GM21723 (cell line): ENCODE data around the gene ZNF485.
A peak's percentile ranks its signal among the peaks of the same experiment; 100 is the strongest.
"Not testable (repeated sequence)": the region's sequence is repeated elsewhere in the genome, so short reads cannot be mapped to it uniquely, and the experiment has no call there.

ENCODE experiments used
- ATAC-seq: cut with Tn5 transposase; IDR thresholded peaks from one replicate; pipeline ENCODE4 v1.9.1; 2021; ENCODE audit warnings: mild to moderate bottlenecking, moderate library complexity; ENCODE audit not compliant: unreplicated experiment

ZNF485 gene

DNA sequence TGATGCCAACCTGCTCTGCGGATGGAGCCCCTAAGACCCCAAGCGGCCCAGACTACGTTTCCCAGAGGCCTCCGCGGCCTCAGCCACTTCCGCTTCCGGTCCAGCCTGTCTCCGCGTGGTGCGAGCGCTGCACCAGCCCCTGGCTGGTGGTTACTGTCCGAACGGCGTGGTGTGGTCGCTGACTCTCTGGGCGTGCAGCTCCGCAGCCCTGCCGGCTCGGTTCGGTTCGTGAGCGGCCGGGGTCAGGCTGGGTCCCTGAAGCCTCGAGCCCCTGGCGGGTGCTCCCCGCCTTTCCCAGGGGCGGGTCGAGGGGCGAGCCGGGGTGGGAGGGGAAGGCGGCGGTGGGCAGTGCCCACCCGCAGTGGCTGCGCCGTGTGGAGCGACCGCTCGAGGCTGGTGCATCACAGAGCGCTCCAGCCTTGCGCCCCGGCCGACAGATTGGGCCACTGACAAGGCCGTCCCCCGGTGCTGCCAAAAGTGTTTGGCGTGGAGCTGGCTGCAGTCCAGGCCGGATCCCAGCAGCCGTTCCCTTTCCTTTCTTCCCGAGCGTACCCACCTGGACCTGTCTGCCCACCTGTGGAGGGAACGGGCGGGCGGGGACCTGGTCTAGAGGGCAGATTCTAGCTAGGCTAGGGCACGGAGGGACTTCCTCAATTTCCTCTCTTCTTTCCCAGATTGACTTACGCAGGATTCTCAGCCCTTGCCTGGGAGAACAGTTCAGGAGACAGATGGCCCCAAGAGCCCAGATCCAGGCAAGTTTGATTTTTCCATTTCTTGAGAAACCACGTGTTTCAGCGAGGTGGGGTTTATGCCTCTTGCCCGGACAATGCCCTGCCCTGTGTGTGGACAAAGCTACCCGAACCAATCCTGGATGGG lies at the start of gene ZNF485:
ZNF485 (plus strand) TSS at position 116 of the 876 bp plus-strand sequence; CDS start at position 729, 613 bp downstream.
- peak; percentile 99 for ATAC-seq

- ATAC-seq: no peak
These were observed 49.0 kb upstream of the ZNF485 start for GRCh38 chr10:43557214-43557613.

DNA sequence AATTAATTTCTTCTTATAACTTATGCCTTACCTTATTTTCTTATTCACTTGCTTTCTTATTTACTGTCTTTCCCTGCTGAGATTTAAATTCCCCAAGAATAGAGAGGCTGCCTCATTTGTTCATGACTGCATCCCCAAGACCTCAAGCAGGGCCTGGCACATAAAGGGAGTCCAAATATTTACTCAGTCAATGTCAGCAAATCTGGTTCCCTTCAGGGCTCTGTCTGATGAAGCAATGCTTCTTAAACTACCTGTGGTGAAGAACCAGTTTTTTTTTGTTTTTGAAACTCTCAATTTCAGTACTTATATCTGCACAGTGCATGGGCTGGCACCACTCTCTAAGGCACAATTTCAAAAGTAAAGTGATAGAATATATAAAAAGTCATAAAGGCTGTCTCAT lies 36.6 kb upstream of the ZNF485 start:
- no peak for ATAC-seq

DNA sequence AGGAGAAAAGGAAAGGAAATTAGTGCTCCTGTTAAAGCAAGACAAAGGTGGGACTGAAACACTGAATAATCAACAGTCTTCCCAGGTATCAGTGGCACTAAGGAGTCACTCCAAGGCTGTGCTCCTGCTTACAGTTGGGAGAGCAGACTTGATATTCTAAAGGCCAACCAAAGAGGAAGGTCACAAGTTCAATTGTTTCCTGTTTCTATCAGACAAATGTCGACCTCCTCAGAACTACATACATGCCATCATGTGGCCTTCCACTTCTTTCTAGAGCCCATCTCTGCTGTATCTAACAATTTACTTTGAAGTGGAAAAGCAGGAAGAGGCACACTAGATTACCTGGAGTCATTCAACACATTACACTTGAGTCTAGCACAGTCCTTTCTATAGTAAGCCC lies 35.3 kb upstream of the ZNF485 start:
- ATAC-seq: no peak

DNA sequence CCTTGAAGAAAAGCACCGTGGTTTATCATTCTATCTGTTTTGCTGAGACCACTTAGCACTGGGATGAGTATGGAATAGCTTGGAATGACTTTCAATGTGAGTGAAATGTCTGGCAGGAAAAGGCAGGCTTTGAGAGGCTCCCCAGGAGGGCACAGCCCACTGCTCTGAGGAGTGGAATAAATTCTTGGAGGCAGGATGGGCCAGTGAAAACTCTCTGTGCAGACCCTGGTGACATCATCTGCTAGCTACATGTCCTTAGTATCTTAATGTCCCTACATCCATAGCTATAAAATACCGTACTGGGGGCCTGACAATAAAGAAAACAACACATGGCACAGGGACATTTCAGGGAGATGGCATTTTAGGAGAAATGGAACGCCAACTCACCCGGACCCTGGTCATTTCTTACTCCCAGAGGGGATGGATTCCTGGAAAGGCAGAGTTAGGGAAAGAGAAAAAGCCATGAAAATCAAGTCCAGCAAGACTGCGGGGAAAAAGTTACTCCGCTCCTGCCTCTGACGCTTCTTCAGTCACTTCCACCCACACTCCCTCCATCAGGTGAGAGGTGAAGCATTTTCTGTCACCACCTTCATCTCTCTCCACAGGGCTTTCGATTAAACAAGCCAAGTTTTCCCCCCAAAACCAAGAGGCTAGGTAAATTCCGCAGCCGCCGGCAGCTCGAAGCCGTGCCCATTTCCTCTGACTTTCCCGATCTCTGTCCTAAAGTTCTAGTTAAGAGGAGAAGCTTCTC lies 32.8 kb upstream of the ZNF485 start:
- no peak for ATAC-seq

GRCh38 chr10:43574001-43574892 lies 32.0 kb upstream of the ZNF485 start, which contains the start of gene ZNF239:
Gene ZNF239, minus strand, starts transcription at chr10:43574616. Its CDS starts 16,537 bp downstream, at chr10:43558079.
- ATAC-seq: peak; percentile 96

DNA sequence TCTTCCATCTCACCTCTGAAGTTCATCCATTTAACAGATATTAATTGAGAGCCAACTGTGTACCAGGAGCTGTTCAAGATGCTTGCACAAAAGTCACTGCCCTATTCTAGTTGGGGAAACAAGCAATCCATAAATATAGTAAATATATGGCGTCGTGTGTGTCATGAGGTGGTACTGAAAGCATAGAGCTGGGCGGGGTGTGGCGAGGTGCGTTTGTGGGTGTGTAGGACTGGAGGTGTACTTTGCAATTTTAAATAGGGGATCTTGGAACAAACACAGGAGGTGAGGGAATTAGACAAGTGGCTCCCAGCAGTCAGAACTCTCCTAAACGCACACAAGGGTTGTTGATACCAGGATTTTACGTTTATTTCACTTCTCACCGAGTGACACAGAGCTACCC lies 31.3 kb upstream of the ZNF485 start:
- ATAC-seq: no peak

DNA sequence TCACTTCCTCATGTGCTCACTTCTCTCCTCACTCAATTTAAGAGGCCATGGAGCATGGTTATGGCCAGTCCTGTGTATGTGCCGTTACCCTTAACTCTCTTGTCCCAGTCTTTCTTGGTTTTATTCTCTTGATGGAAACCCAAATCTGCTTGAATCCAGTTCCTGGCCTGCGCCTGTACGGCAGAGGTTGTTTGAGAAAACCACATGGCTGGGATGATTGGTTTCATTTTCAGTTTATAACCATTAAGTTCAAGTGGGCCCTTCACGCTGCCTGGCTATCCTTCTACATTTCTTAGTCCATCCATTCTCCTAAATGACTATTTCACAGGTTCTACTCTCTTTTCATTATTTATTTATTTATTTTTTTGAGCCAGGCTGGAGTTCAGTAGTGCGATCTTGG lies 30.2 kb upstream of the ZNF485 start:
- ATAC-seq: no peak

DNA sequence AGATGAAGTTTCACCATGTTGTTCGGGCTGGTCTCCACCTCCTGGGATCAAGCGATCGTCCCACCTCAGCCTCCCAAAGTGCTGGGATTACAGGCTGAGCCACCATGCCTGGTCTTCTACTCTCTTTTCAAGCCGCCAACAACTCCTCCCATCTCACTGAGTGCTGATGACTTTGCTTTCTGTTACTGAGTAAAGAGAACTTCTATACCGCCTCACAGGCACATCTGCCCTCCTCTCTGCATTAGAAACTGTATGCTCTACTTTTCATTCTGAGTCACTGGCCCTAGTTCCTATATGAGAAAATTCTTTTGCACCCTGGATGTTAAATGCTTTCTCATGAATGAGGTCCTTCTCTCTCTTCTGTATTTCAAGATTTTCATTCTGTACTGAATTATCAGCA lies 29.7 kb upstream of the ZNF485 start:
- ATAC-seq: no peak

GRCh38 chr10:43584051-43584450 lies 22.2 kb upstream of the ZNF485 start:
- ATAC-seq: no peak

- no peak for ATAC-seq
These were observed 21.2 kb upstream of the ZNF485 start for GRCh38 chr10:43585046-43585445.

- no peak for ATAC-seq
These were observed 20.1 kb upstream of the ZNF485 start for GRCh38 chr10:43585981-43586729.

DNA sequence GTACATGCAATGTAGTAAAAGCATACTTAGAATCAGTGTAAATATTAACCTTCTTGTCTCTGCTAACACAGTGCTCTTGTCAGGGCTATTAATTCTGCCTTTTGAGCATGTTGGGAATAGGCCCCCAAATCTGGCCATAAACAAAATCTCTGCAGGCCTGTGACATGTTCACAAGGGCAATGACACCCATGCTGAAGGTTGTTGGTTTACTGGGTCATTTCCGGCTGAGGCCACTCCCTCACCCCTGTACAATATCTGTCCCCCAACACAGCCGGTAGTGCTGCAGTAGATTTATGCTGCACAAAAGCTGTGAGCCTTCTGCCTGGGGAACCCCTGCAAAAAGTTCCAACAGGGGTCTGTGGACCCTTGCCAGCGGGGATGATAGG lies 19.5 kb upstream of the ZNF485 start:
- ATAC-seq: not testable (repeated sequence)

DNA sequence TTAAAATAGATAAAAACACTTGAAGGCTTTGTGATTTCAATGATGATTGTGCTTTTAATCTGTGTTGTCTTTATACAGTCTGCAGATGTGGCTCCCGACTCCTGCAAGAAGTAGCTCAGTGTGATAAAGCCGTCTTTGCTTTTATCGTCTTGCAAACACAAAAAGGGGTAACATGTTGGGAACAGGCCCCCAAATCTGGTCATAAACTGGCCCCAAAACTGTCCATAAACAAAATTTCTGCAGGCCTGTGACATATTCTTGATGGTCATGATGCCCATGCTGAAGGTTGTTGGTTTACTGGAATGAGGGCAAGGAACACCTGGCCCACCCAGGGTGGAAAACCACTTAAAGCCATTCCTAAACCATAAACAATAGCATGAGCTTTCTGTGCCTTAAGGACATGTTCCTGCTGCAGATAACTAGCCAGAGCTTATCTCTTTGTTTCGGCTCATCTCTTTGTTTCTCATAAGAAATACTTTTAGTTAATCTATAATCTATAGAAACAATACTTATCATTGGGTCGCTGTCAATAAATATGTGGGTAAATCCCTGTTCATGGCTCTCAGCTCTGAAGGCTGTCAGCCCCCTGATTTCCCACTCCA lies 14.8 kb upstream of the ZNF485 start:
- no peak for ATAC-seq

DNA sequence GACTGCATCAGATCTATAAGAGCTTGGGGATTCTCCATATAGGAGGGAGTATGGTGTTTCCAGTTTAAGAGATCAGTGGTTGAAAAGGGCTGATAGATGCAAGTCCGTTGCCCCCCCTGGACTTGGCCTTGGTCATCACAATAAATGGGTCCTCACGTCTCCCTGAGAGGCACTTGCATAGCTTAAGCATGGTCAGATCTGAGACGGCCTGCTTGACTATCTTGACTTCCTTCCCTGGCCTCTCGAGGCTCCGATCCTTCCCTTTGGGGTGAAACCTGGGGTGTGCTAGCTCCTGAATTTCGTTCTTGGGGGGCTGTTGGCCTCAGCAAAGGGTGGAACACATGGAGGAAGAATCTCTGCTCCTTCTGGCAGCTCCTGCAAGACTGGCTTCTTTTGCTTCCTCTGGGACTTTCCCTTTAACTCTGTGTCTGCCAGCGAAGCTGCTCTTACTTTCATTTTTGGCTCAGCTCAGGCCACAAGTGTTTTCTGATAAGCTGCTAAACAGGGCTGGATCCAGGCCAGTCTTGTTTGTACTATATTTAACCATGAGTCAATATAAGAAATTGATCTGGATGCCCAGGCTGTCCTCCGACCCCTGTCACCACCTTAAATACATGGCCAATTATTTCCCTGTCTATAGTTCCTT lies 11.2 kb upstream of the ZNF485 start:
- ATAC-seq: peak; percentile 94

DNA sequence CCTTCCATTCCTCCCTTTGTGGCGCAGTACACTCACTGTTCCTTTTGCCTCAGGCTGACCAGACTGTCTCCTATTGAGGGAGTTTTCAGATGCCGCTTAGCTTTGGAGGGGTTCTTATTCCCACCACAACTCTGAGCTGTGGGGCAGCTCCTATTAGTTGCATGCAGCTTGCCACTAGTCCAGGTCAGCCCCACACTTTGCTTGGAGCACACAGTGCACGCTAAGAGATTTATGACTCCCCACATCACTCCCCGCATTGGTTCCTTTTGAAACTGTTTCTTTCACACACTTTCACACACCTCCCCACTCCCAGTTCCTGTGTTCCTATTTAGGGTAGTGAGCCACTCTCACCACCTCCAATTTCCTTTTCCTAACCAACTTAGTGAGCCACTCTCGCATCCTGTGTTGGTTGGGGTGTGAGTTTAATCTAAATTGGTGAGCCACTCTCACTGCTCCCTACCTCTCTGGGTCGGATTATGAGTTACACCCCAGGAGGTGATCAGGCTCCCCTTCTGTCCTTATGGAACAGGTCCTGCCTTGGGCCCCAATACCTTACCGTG lies 10.4 kb upstream of the ZNF485 start:
- peak; percentile 60 for ATAC-seq

GRCh38 chr10:43596546-43596945 lies 9.7 kb upstream of the ZNF485 start:
- ATAC-seq: no peak

- ATAC-seq: no peak
These were observed 7.8 kb upstream of the ZNF485 start for GRCh38 chr10:43598446-43598845.

- no peak for ATAC-seq
These were observed 6.9 kb upstream of the ZNF485 start for GRCh38 chr10:43599333-43599732.
